Skeletal muscle tissue (tissue), 4 donors: ENCODE measurements around the gene PGD. TPM values are rescaled to one million over a fixed set of nuclear protein-coding genes. Genes with fewer than 3 reads are reported as not detected.
"Not testable (repeated sequence)": the region's sequence is repeated elsewhere in the genome, so short reads cannot be mapped to it uniquely, and the experiment has no call there.

Experiments
- H3K27ac ChIP-seq: one replicate; pipeline ENCODE4 v1.7.0; 2013; ENCODE audit warnings: mild to moderate bottlenecking, low read depth, low read length, inconsistent platforms
- H3K27me3 ChIP-seq, 3 donors: one replicate each; pipeline ENCODE4 v1.7.0; 2013; ENCODE audit warnings: low read length in 3 of 3; ENCODE audit not compliant: control insufficient read depth in 3 of 3, insufficient read depth in 3 of 3
- H3K36me3 ChIP-seq, 3 donors: one replicate each; pipeline ENCODE4 v1.7.0; 2013; ENCODE audit warnings: low read length in 3 of 3; ENCODE audit not compliant: control insufficient read depth in 3 of 3, insufficient read depth in 3 of 3
- H3K4me1 ChIP-seq, 3 donors: one replicate each; pipeline ENCODE4 v1.7.0; 2013; ENCODE audit warnings: low read length in 3 of 3, mild to moderate bottlenecking in 3 of 3; ENCODE audit not compliant: control insufficient read depth in 3 of 3, insufficient read depth in 3 of 3
- H3K4me3 ChIP-seq, 3 donors: one replicate each; pipeline ENCODE4 v1.7.0; 2013; ENCODE audit warnings: low read length in 3 of 3
- H3K9ac ChIP-seq, 3 donors: one replicate each; pipeline ENCODE4 v1.7.0; 2013; ENCODE audit warnings: low read length in 3 of 3, mild to moderate bottlenecking in 3 of 3, moderate library complexity in 2 of 3, low read depth in 1 of 3
- H3K9me3 ChIP-seq, 3 donors: one replicate each; pipeline ENCODE4 v1.7.0; 2013; ENCODE audit warnings: low read length in 3 of 3; ENCODE audit not compliant: control insufficient read depth in 3 of 3
- total RNA-seq: library from RNA; depleted of rRNA; stranded (reverse); fragments of >200 nt; gene quantifications from one replicate; pipeline ENCODE4 v1.2.3, GENCODE V29; 2014
- donor health status: Osteomylitis.

The PGD gene
- total RNA-seq = 59.5 TPM

GRCh38 chr1:10398734-10399443 is at the start of gene PGD:
TSS of gene PGD (plus strand) at chr1:10399064. CDS start at chr1:10399118, 54 bp downstream.
- H3K4me3 ChIP-seq = peak within 1 kb of the TSS; percentile 85 to 99 (median 98)
- no peaks in the 10 kb centered on the region for H3K9me3 ChIP-seq
- peak within 1 kb of the TSS; percentile 81 for H3K27ac ChIP-seq

GRCh38 chr1:10353282-10353681 is 45.6 kb upstream of the PGD start:
- Histone ChIP-seq H3K9ac (no peak overlapping the region), H3K36me3 (peaks cover 21 to 23% (median 21%) of the 10 kb centered on the region in 3 donors), H3K27me3 (no peaks in the 10 kb centered on the region), H3K4me1 (no peaks in the 10 kb centered on the region), H3K4me3 (no peak overlapping the region), H3K9me3 (no peaks in the 10 kb centered on the region), H3K27ac (no peak overlapping the region)

More at GRCh38 chr1:10398734-10399443, at the start of gene PGD:
- Histone ChIP-seq H3K27me3 (no peaks in the 10 kb centered on the region), H3K36me3 (peaks cover 5 to 14% (median 7%) of the 10 kb centered on the region in 3 donors), H3K4me1 (peaks cover 14 to 16% (median 16%) of the 10 kb centered on the region in 3 donors), H3K9ac (peak within 1 kb of the TSS; percentile 81 to 91 (median 81))

DNA sequence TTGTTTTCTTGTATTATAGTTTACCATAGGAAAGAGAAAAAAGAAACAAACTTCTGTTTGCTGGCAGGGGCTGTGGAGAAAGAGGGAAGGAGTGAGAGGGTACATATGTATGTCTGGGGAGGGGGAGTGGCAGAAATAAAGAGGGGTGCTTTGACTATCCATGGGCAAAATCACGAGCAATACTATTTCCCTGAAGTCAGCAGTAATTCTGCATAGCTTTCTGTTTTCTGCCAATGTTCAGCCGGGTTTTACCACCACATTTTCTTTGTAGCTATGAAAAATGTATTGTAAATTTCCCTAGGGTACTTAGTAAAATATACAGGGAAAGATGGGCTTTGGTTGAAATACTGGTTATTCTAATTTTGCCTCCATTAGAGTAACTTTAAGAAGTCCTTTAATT is 45.2 kb upstream of the PGD start:
- H3K4me1 ChIP-seq = no peaks in the 10 kb centered on the region
- no peaks in the 10 kb centered on the region for H3K9me3 ChIP-seq
- H3K27ac ChIP-seq = no peak overlapping the region
- no peaks in the 10 kb centered on the region for H3K27me3 ChIP-seq
- H3K4me3 ChIP-seq = no peak overlapping the region
- H3K9ac ChIP-seq = no peak overlapping the region
- peaks cover 17 to 19% (median 17%) of the 10 kb centered on the region in 3 donors for H3K36me3 ChIP-seq

- Histone ChIP-seq H3K4me3 (no peak overlapping the region), H3K27me3 (no peaks in the 10 kb centered on the region), H3K27ac (no peak overlapping the region), H3K4me1 (no peaks in the 10 kb centered on the region), H3K9ac (no peak overlapping the region), H3K9me3 (no peaks in the 10 kb centered on the region), H3K36me3 (peaks cover 19 to 25% (median 23%) of the 10 kb centered on the region in 3 donors)
Measured at GRCh38 chr1:10360045-10360444, 38.8 kb upstream of the PGD start.

DNA sequence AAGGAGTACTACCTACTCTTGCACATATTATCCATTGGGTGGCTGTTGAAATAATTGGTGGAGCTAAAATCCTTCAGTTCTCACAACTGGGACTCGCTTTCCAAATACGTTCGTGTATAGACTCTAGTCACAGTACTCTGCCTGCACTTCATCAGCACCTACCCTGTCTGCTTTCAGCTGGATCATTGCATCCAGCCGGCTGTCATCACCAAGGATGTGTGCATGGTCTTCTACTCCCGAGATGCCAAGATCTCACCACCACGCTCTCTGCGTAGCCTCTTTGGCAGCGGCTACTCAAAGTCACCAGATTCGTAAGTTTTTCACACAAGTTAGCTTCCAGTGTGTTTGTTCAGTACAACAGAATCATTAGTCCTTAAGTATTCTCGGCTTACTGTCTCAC is 37.3 kb upstream of the PGD start:
- Histone ChIP-seq H3K27me3 (no peaks in the 10 kb centered on the region), H3K4me1 (no peaks in the 10 kb centered on the region), H3K9ac (no peak overlapping the region), H3K4me3 (no peak overlapping the region), H3K27ac (no peak overlapping the region), H3K9me3 (no peaks in the 10 kb centered on the region), H3K36me3 (peaks cover 30 to 36% (median 34%) of the 10 kb centered on the region in 3 donors)

GRCh38 chr1:10368194-10368593 is 30.7 kb upstream of the PGD start:
- no peaks in the 10 kb centered on the region for H3K27me3 ChIP-seq
- H3K4me1 ChIP-seq = no peaks in the 10 kb centered on the region
- no peaks in the 10 kb centered on the region for H3K9me3 ChIP-seq
- no peak overlapping the region for H3K4me3 ChIP-seq
- no peak overlapping the region for H3K9ac ChIP-seq
- H3K27ac ChIP-seq = no peak overlapping the region
- H3K36me3 ChIP-seq = peaks cover 39 to 46% (median 43%) of the 10 kb centered on the region in 3 donors

DNA sequence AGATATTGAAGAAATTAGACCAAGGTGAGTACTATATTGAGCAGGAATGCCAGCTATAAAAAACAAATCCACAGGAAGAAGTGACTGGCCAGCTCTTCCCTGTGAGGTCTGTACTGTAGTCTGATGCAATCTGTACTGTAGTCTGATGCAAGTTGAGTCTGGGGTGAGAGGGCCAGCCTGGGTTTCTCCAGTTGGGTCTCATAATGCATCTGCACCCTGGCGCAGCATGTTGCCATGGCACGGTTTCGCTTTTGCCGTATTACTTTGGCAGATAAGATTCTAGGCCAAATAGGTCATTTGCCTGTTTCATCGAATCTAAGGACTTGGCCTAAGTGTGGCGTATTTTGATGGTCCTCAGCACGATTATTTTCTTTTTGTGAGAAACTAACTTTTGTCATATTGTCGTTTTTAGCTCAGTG is 24.4 kb upstream of the PGD start:
- Histone ChIP-seq H3K4me3 (no peak overlapping the region), H3K36me3 (peaks cover 45 to 63% (median 56%) of the 10 kb centered on the region in 3 donors), H3K9me3 (no peaks in the 10 kb centered on the region), H3K27me3 (no peaks in the 10 kb centered on the region), H3K4me1 (no peaks in the 10 kb centered on the region), H3K27ac (no peak overlapping the region), H3K9ac (no peak overlapping the region)

DNA sequence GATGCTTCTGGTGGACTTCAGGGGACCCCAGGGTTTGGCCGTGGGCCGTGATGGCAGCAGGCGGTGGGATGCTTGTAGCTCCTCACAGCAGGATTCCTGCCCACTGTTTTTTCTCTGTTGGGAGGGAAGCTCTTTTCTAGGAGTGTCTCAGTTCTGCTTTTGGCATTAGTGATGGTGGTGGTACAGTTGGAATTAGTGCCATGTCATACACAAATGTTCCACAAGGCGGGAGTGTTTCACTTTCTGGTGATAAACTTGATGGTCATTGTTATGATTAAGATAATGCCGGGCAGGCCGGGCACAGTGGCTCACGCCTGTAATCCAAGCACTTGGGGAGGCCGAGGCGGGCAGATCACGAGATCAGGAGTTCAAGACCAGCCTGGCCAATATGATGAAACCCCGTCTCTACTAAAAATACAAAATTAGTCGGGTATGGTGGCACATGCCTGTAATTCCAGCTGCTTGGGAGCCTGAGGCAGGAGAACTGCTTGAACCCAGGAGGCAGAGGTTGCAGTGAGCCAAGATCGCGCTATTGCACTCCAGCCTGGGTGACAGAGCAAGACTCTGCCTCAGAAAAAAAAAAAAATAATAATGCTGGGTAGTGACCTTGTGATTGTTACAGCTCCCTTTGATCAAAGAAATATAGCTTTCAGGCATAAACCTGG is 21.4 kb upstream of the PGD start:
- peaks cover 30 to 52% (median 45%) of the 10 kb centered on the region in 3 donors for H3K36me3 ChIP-seq

DNA sequence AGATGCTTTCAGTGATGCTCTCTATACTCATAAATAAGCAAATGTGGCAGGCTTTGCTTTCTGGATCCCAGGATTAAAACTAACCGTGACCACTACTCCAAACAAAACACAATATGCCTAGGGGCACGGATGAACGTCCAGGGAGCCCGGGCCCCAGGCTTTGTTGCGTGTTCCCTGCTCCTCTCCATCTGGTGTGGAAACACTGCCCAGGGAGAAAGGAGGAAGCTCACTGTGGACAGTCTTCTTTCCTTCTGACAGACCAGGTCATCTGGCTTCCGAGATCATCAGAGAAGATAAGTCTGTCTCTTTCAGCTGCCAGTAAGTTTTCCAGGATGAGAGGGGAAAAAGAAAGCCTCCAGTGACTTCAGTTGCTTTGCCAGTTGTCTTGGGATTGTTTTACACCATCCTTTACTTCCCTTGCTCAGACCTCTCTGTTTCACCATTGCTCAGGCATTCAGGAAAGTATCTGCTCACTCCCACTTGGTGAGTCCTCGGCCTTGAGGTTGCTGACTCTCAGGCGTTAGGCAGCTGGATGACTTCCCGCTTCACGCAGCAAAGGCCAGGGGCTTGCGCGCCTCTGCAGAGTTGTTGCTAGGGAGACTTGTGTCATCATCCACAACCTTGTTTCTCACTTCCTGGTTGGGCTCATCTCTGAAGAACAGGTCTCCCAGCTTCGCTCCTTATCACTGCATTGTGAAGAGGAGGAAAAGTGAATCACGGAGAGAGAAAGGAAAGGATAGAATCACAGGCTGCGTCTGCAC is 20.6 kb upstream of the PGD start:
- no peaks in the 10 kb centered on the region for H3K4me1 ChIP-seq
- H3K36me3 ChIP-seq = peaks cover 30 to 52% (median 45%) of the 10 kb centered on the region in 3 donors
- no peaks in the 10 kb centered on the region for H3K27me3 ChIP-seq
- H3K4me3 ChIP-seq = no peak overlapping the region
- H3K9ac ChIP-seq = no peak overlapping the region
- no peaks in the 10 kb centered on the region for H3K9me3 ChIP-seq
- no peak overlapping the region for H3K27ac ChIP-seq

More for the DNA sequence above, 21.4 kb upstream of the PGD start:
- H3K4me1 ChIP-seq, H3K9me3 ChIP-seq, H3K9ac ChIP-seq, H3K27me3 ChIP-seq, H3K27ac ChIP-seq, H3K4me3 ChIP-seq: not testable (repeated sequence)
